Measurements from ENCODE around the gene HDAC9. TPM values are rescaled to one million over a fixed set of nuclear protein-coding genes. Genes with fewer than 3 reads are reported as not detected.

Gene HDAC9
- polyA plus RNA-seq = 10.6 and 15.6 TPM in 2 replicates

DNA sequence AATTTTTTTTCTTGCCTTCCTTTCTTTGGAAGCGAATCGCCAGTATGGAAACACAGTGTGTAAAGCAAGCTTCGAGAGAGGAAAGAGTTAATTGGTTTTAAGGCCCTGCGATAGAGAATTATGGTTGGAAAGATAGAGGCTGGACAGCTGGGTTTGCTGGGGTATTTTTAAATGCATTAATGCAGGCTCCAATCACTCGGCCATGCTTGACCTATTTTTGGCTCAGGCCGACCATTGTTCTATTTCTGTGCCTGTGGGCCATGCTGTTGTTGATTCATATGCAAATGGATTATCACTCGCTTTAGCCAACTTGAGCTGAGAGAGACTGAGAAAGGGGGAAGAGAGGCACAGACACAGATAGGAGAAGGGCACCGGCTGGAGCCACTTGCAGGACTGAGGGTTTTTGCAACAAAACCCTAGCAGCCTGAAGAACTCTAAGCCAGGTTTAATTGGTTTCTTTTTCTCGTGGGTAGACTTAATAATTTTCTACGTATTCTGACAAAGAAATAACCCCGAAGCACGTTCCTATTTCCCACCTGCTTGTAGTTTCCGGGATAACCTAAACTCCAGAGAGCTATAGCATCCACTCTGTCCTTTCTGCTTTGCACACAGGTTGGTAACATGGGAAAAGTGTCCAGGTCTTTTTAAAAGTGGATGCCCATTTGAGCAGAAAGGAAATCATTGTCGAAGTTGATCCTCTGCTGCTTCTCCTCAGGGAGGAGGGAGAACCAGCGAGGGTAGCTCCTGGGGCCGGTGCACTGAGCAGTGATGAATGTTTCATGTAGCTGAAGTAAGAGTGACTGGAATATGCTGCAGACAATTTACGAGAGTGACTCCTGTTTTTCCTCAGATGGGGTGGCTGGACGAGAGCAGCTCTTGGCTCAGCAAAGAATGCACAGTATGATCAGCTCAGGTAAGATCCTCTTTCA, at the start of gene HDAC9:
HDAC9 (plus strand) TSS at position 338 of the 929 bp plus-strand sequence; CDS start at position 892, 554 bp downstream.

Measured in Purkinje cell (primary cell).